Motor neuron (in vitro differentiated cells): ENCODE results near the gene GRIN2C. TPM values are rescaled to one million over a fixed set of nuclear protein-coding genes. Genes with fewer than 3 reads are reported as not detected.

Experiments
- ATAC-seq, 8 experiments: fragments of 200-7000 bp; cut with Tn5 transposase; replicated peaks in 6 of 8; 2 replicates each; pipeline ENCODE4 v1.8.0; 2021; ENCODE audit warnings: mild to moderate bottlenecking in 8 of 8, moderate library complexity in 8 of 8
- H3K27ac ChIP-seq, 2 donors: fragments of 250-450 bp; sonication (Bioruptor Pico); 2 replicates each; pipeline ENCODE4 v1.9.0; 2021; ENCODE audit warnings: antibody characterized with exemption in 2 of 2, mild to moderate bottlenecking in 2 of 2, moderate library complexity in 1 of 2
- H3K4me1 ChIP-seq, 2 donors: fragments of 250-450 bp; sonication (Bioruptor Pico); replicated peaks in 1 of 2; 2 replicates each; pipeline ENCODE4 v1.6.1; 2021; ENCODE audit warnings: antibody characterized with exemption in 2 of 2, mild to moderate bottlenecking in 2 of 2, moderate library complexity in 1 of 2
- H3K4me3 ChIP-seq, 5 donors: fragments of 250-450 bp; sonication (Bioruptor Pico); 2 replicates each; pipeline ENCODE4 v1.9.0; 2021; ENCODE audit warnings: antibody characterized with exemption in 5 of 5, mild to moderate bottlenecking in 5 of 5, moderate library complexity in 4 of 5
- WGBS, 10 experiments: fragments of 450-650 bp; shearing (Covaris generic); methylation state at CpG; one replicate each; pipeline ENCODE4 v1.0.0; 2022; 5-methylcytosine and 5-hydroxymethylcytosine counted together
- in situ Hi-C, 9 experiments: fragments of 400-800 bp; cut with MboI; loops; one replicate each; pipeline ENCODE4 v1.15.0; 2021; ENCODE audit warnings: low sequenced_read_pairs in 9 of 9, low pct_unique_long_range_greater_than_20kb in 2 of 9; ENCODE audit not compliant: unreplicated experiment in 9 of 9
- total RNA-seq, 8 experiments: library from RNA; unstranded; fragments of 300-600 nt; gene quantifications; 2 replicates each; pipeline versions ENCODE4 v1.2.3 to v1.2.4, GENCODE V29; 2022

GRIN2C gene
- total RNA-seq, 8 experiments from 2014 or later = 0.15 to 1.0 (median 0.30) TPM

- peaks cover 5 to 14% of the 10 kb centered on the region in 2 donors for H3K4me1 ChIP-seq
- no peak overlapping the region for H3K27ac ChIP-seq
- 38 to 50% (median 48%) methylated on average over 1 to 2 of the region's 9 CpGs; no CpG with 5 or more reads in 6 of the 10 experiments for WGBS, 10 experiments
- no peak overlapping the region for H3K4me3 ChIP-seq
- no peak for ATAC-seq
- in situ Hi-C loops = no loop called here
Measured at GRCh38 chr17:74848656-74849399, 10.9 kb downstream of the GRIN2C start.

- WGBS, 10 experiments = 75 to 100% (median 90%) methylated on average over 1 to 9 of the region's 16 CpGs; no CpG with 5 or more reads in 7 of the 10 experiments
- no peak overlapping the region for H3K27ac ChIP-seq
- in situ Hi-C loops = no loop called here
- peaks cover 5 to 9% of the 10 kb centered on the region in 2 donors for H3K4me1 ChIP-seq
- H3K4me3 ChIP-seq = no peak overlapping the region
- no peak for ATAC-seq
Measured at GRCh38 chr17:74846621-74847020, 13.1 kb downstream of the GRIN2C start.

GRCh38 chr17:74843352-74843627 lies 16.4 kb downstream of the GRIN2C start:
- H3K4me3 ChIP-seq = peak overlapping the region in 1 of 5 donors; percentile 28
- peak in 4 of 8 experiments; percentile 3 to 12 (median 10) for ATAC-seq
- H3K4me1 ChIP-seq = peaks cover 32 to 35% of the 10 kb centered on the region in 2 donors
- in situ Hi-C loops = no loop called here
- WGBS, 10 experiments = 0 to 80% methylated on average over 1 of the region's 26 CpGs; no CpG with 5 or more reads in 8 of the 10 experiments
- no peak overlapping the region for H3K27ac ChIP-seq

GRCh38 chr17:74842599-74843351 lies 16.9 kb downstream of the GRIN2C start:
- Histone ChIP-seq H3K4me1 (peaks cover 37 to 40% of the 10 kb centered on the region in 2 donors), H3K4me3 (peak overlapping the region; percentile 10 to 28 (median 25)), H3K27ac (no peak overlapping the region)
- 0 to 33% (median 8%) methylated on average over 1 to 8 of the region's 88 CpGs; no CpG with 5 or more reads in 7 of the 10 experiments for WGBS, 10 experiments
- peak; percentile 60 to 92 (median 74) for ATAC-seq
- in situ Hi-C loops = no loop called here

GRCh38 chr17:74842146-74842598 lies 17.5 kb downstream of the GRIN2C start:
- Histone ChIP-seq H3K4me3 (no peak overlapping the region), H3K27ac (peak overlapping the region in 1 of 2 donors; percentile 6), H3K4me1 (peaks cover 42 to 45% of the 10 kb centered on the region in 2 donors)
- peak in 7 of 8 experiments; percentile 2 to 24 (median 5) for ATAC-seq
- WGBS, 10 experiments = 20 to 43% methylated on average over 1 of the region's 8 CpGs; no CpG with 5 or more reads in 8 of the 10 experiments
- in situ Hi-C loops = no loop called here

- 0 to 80% (median 30%) methylated on average over 1 to 9 of the region's 13 CpGs; no CpG with 5 or more reads in 3 of the 10 experiments for WGBS, 10 experiments
- peak overlapping the region in 1 of 2 donors; percentile 11 for H3K27ac ChIP-seq
- H3K4me1 ChIP-seq = peaks cover 42 to 45% of the 10 kb centered on the region in 2 donors
- in situ Hi-C loops = no loop called here
- ATAC-seq = peak; percentile 10 to 71 (median 44)
- H3K4me3 ChIP-seq = no peak overlapping the region
Measured at GRCh38 chr17:74840989-74841666, 18.6 kb downstream of the GRIN2C start.

GRCh38 chr17:74839990-74840852 lies 19.5 kb downstream of the GRIN2C start:
- Histone ChIP-seq H3K4me1 (peaks cover 48% of the 10 kb centered on the region in 2 donors), H3K4me3 (no peak overlapping the region), H3K27ac (peak overlapping the region in 1 of 2 donors; percentile 52)
- ATAC-seq = peak in 3 of 8 experiments; percentile 2 to 7 (median 3)
- WGBS, 10 experiments = 0 to 88% (median 47%) methylated on average over 1 to 4 of the region's 7 CpGs; no CpG with 5 or more reads in 5 of the 10 experiments
- in situ Hi-C loops = no loop called here

- H3K4me3 ChIP-seq = no peak overlapping the region
- no peak overlapping the region for H3K27ac ChIP-seq
- ATAC-seq = peak in 1 of 8 experiments; percentile 21
- H3K4me1 ChIP-seq = peaks cover 68% of the 10 kb centered on the region in 2 donors
- WGBS, 10 experiments = 7 to 67% (median 34%) methylated on average over 1 to 7 of the region's 9 CpGs; no CpG with 5 or more reads in 2 of the 10 experiments
- in situ Hi-C loops = no loop called here
Measured at GRCh38 chr17:74838274-74838673, 21.4 kb downstream of the GRIN2C start.

GRCh38 chr17:74836691-74837467 lies 22.8 kb downstream of the GRIN2C start:
- no peak overlapping the region for H3K27ac ChIP-seq
- ATAC-seq = no peak
- H3K4me1 ChIP-seq = peaks cover 73 to 80% of the 10 kb centered on the region in 2 donors
- no peak overlapping the region for H3K4me3 ChIP-seq
- 33 to 100% (median 93%) methylated on average over 1 to 3 of the region's 19 CpGs; no CpG with 5 or more reads in 7 of the 10 experiments for WGBS, 10 experiments
- in situ Hi-C loops = no loop called here

GRCh38 chr17:74836191-74836590 lies 23.5 kb downstream of the GRIN2C start:
- 80 to 100% (median 99%) methylated on average over 1 to 14 of the region's 26 CpGs; no CpG with 5 or more reads in 5 of the 10 experiments for WGBS, 10 experiments
- in situ Hi-C loops = no loop called here
- Histone ChIP-seq H3K4me3 (no peak overlapping the region), H3K27ac (no peak overlapping the region), H3K4me1 (peaks cover 73 to 78% of the 10 kb centered on the region in 2 donors)
- no peak for ATAC-seq

- H3K27ac ChIP-seq = peak overlapping the region; percentile 60 to 64
- in situ Hi-C loops = no loop called here
- peaks cover 62 to 72% of the 10 kb centered on the region in 2 donors for H3K4me1 ChIP-seq
- peak in 5 of 8 experiments; percentile 75 to 83 (median 82) for ATAC-seq
- no peak overlapping the region for H3K4me3 ChIP-seq
- WGBS, 10 experiments = 15 to 83% (median 38%) methylated on average over 1 to 9 of the region's 16 CpGs; no CpG with 5 or more reads in 6 of the 10 experiments
Measured at GRCh38 chr17:74833501-74834377, 25.9 kb downstream of the GRIN2C start.
